Endothelial cell of umbilical vein (primary cell): Measurements from ENCODE around the gene TMEM204. TPM values are rescaled to one million over a fixed set of nuclear protein-coding genes. Genes with fewer than 3 reads are reported as not detected.

Experiments
- BruUV-seq: library from RNA; stranded (reverse); fragments of 400-500 nt; replicated peaks from 2 replicates; lab custom pipeline; 2021; lab: Mats Ljungman, UMichigan
- CTCF ChIA-PET: fragments of 300-600, 350-600 bp; sonication (Branson Sonifier 250); formaldehyde crosslinking; loops from one replicate; lab custom pipeline; 2021; ENCODE audit warnings: antibody characterized with exemption, inconsistent platforms; lab: Charles Lee
- POLR2A ChIA-PET: fragments of 300-600, 350-600 bp; sonication (Branson Sonifier 250); formaldehyde crosslinking; loops from one replicate; lab custom pipeline; 2021; ENCODE audit warnings: antibody characterized with exemption, inconsistent platforms; lab: Charles Lee
- DNase-seq: peaks from one replicate; pipeline ENCODE4 v3.0.0-alpha.2; 2011; ENCODE audit warnings: low read depth, low spot score
- FAIRE-seq: peaks from 2 replicates; lab custom pipeline; 2011; peaks lifted over from hg19 to GRCh38; lab: Jason Lieb, UNC
- H2AFZ ChIP-seq: 2 replicates; pipeline ENCODE4 v1.6.0; 2012; ENCODE audit warnings: low read depth, low read length, control low read depth, inconsistent platforms
- H3K27ac ChIP-seq: 2 replicates; pipeline ENCODE4 v1.5.1; 2011; ENCODE audit warnings: low read depth, mild to moderate bottlenecking, control low read depth, low read length, moderate library complexity; ENCODE audit not compliant: insufficient read depth
- H3K27me3 ChIP-seq, 2 experiments: 2 replicates each; pipeline versions ENCODE4 v1.6.0 to v1.6.1; 2011; ENCODE audit warnings: low read length in 2 of 2, mixed read lengths in 1 of 2; ENCODE audit not compliant: control insufficient read depth in 2 of 2, insufficient read depth in 2 of 2
- H3K36me3 ChIP-seq, 2 experiments: 2 replicates in 1 of 2; 3 replicates in 1 of 2; pipeline ENCODE4 v1.5.1; 2011; ENCODE audit warnings: low read length in 2 of 2, mild to moderate bottlenecking in 1 of 2, moderate library complexity in 1 of 2; ENCODE audit not compliant: control insufficient read depth in 2 of 2, insufficient read depth in 2 of 2; ENCODE audit errors: extremely low read depth in 1 of 2
- H3K4me1 ChIP-seq: 3 replicates; pipeline ENCODE4 v1.5.1; 2011; ENCODE audit warnings: mild to moderate bottlenecking, low read length; ENCODE audit not compliant: control insufficient read depth, insufficient read depth; ENCODE audit errors: extremely low read depth
- H3K4me2 ChIP-seq: 2 replicates; pipeline ENCODE4 v1.6.1; 2011; ENCODE audit warnings: low read length, control low read depth, mixed read lengths; ENCODE audit not compliant: insufficient read depth
- H3K4me3 ChIP-seq, 3 experiments: fragments of 200-600 bp in 1 of 3; sonication (generic), shearing (Covaris generic) in 1 of 3; replicated peaks in 1 of 3; 2 replicates each; pipeline ENCODE4 v1.5.1; 2011 to 2016; ENCODE audit warnings: control low read depth in 3 of 3, low read length in 3 of 3, mild to moderate bottlenecking in 2 of 3, inconsistent platforms in 1 of 3, low read depth in 1 of 3, moderate library complexity in 1 of 3; ENCODE audit not compliant: insufficient read depth in 1 of 3
- H3K79me2 ChIP-seq: 2 replicates; pipeline ENCODE4 v1.6.0; 2012; ENCODE audit warnings: low read length, inconsistent platforms; ENCODE audit not compliant: control insufficient read depth, insufficient read depth
- H3K9ac ChIP-seq: replicated peaks from 2 replicates; pipeline ENCODE3; 2011; ENCODE audit warnings: low read length, control low read depth; ENCODE audit not compliant: insufficient read depth; ENCODE audit errors: extremely low read depth
- H3K9me1 ChIP-seq: replicated peaks from 3 replicates; pipeline ENCODE4 v1.6.0; 2011; ENCODE audit warnings: mild to moderate bottlenecking, low read length; ENCODE audit not compliant: control insufficient read depth, insufficient read depth; ENCODE audit errors: extremely low read depth
- H3K9me3 ChIP-seq: replicated peaks from 2 replicates; pipeline ENCODE4 v1.5.1; 2012; ENCODE audit warnings: low read length, inconsistent platforms; ENCODE audit not compliant: control insufficient read depth, insufficient read depth
- H4K20me1 ChIP-seq: replicated peaks from 2 replicates; pipeline ENCODE3; 2011; ENCODE audit warnings: mild to moderate bottlenecking, low read length; ENCODE audit not compliant: control insufficient read depth, insufficient read depth; ENCODE audit errors: extremely low read depth
- EZH2 ChIP-seq: IDR thresholded peaks from 2 replicates; pipeline ENCODE4 v1.6.1; 2012; ENCODE audit warnings: borderline replicate concordance, low read depth, mild to moderate bottlenecking, moderate library complexity, low read length, inconsistent platforms; ENCODE audit not compliant: severe bottlenecking
- FOS ChIP-seq: IDR thresholded peaks from 2 replicates; pipeline ENCODE4 v1.6.1; 2011; ENCODE audit warnings: mild to moderate bottlenecking, low read length, moderate library complexity, borderline replicate concordance; ENCODE audit not compliant: insufficient read depth
- GATA2 ChIP-seq: IDR thresholded peaks from 2 replicates; pipeline ENCODE4 v1.7.0; 2011; ENCODE audit warnings: low read depth, mild to moderate bottlenecking, moderate library complexity, mixed read lengths, low read length; ENCODE audit not compliant: insufficient read length, insufficient read depth
- JUN ChIP-seq: IDR thresholded peaks from 2 replicates; pipeline ENCODE4 v1.6.1; 2011; ENCODE audit warnings: borderline replicate concordance, low read depth; ENCODE audit not compliant: insufficient read length, insufficient read depth
- MYC ChIP-seq: IDR thresholded peaks from one replicate; pipeline ENCODE4 v1.6.1; 2011; ENCODE audit warnings: mild to moderate bottlenecking, low read depth, low read length
- POLR2A ChIP-seq: IDR thresholded peaks from 2 replicates; pipeline ENCODE4 v1.6.1; 2012; ENCODE audit warnings: low read depth, mild to moderate bottlenecking, control low read depth, low read length
- POLR2AphosphoS5 ChIP-seq: IDR thresholded peaks from 2 replicates; pipeline ENCODE4 v1.6.1; 2012; ENCODE audit warnings: low read depth, mild to moderate bottlenecking, control low read depth, low read length, moderate library complexity; ENCODE audit not compliant: insufficient read depth
- dilution Hi-C: fragments of 300-500 bp; cut with MboI; formaldehyde crosslinking; loops from one replicate; pipeline ENCODE4 v1.15.0; 2019; ENCODE audit warnings: low sequenced_read_pairs; ENCODE audit not compliant: extremely low pct_ligation_motif_present
- intact Hi-C: fragments of 100-400 bp; cut with micrococcal nuclease; formaldehyde crosslinking; loops from one replicate; pipeline ENCODE4 v1.10.0; 2022
- polyA plus RNA-seq, 4 experiments: library from polyadenylated mRNA; depleted of rRNA in 3 of 4; stranded (reverse) in 3 of 4; unstranded in 1 of 4; fragments of >200 nt; gene quantifications; 2 replicates each; pipeline versions ENCODE4 v1.2.1 to v1.2.3, GENCODE V29; 2011 to 2012; ENCODE audit warnings: missing spikeins in 1 of 4
- total RNA-seq: library from RNA; stranded (reverse); gene quantifications from 2 replicates; pipeline ENCODE4 v1.2.3, GENCODE V29; 2021
- TF ChIP-seq, protein P1 (sequence below): IDR thresholded peaks from 2 replicates; pipeline ENCODE4 v1.6.1; 2011; ENCODE audit not compliant: insufficient read depth, insufficient read length
- TF ChIP-seq, protein P2 (sequence below), 2 donors: IDR thresholded peaks; 1 replicate in 1 of 2; 2 replicates in 1 of 2; pipeline ENCODE4 v1.5.1; 2011; ENCODE audit warnings: low read length in 2 of 2, mild to moderate bottlenecking in 2 of 2, moderate library complexity in 2 of 2, control low read depth in 1 of 2, inconsistent platforms in 1 of 2, low read depth in 1 of 2; ENCODE audit not compliant: insufficient read depth in 1 of 2; ENCODE audit errors: extremely low read depth in 1 of 2

TMEM204 gene
- total and polyA plus RNA-seq, 2 donors (not counting 3 experiments of a cell fraction or from before 2014, with no cell fraction given), result 32.5 to 50.7 TPM

DNA sequence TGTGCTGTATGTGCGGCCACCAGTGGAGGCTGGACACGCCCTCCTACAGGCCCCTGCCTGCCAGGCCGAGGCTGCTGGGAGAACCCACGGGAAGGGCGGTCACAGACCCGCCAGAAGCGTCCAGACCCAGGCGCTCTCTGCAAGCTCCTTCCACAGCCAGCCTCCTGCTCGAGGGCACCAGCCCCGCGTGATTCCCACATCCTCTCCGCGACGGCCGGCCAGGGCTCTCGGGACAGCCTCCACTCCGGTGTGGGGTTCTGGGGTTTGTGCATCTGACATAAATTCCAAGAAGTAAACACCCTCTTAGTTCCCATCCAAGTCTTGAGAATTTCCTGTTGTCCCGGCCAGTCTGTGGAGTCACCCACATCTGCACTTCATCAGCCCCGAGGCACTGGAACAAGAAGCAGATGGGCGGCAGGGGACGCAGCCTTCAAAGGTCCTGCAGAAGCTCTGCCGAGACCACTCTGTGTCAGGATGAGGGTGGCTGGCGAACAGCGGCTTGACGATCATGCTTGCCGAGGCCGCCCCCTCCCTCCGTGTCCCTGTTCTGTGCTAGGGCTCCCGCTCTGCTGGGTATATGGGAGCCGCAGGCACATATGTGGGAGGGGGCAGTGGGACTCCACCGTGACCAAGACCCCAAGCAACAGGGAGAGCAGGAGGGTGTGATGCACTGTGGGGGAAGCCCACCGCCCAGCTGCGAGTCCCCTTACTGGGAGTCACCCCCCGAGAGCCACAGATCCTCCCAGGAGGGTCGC, 2.4 kb upstream of the TMEM204 start:
- no TSS peak for BruUV-seq
- Histone ChIP-seq H3K9me3 (no peaks in the 10 kb centered on the region), H3K36me3 (no peaks in the 10 kb centered on the region), H3K4me1 (peaks cover 49% of the 10 kb centered on the region), H3K27me3 (no peaks in the 10 kb centered on the region), H3K79me2 (peaks cover 24% of the 10 kb centered on the region), H3K4me2 (no peak overlapping the region), H3K9me1 (no peaks in the 10 kb centered on the region), H3K9ac (no peak overlapping the region), H4K20me1 (no peaks in the 10 kb centered on the region), H3K27ac (no peak overlapping the region), H2AFZ (no peak overlapping the region), H3K4me3 (no peak overlapping the region)
- FAIRE-seq, result peak; percentile 54
- POLR2A ChIA-PET, result no interaction called here
- TF ChIP-seq FOS (no peak), POLR2A (no peak), JUN (no peak), MYC (no peak), POLR2AphosphoS5 (no peak), GATA2 (no peak), EZH2 (no peak)
- TF ChIP-seq, protein P1, sequence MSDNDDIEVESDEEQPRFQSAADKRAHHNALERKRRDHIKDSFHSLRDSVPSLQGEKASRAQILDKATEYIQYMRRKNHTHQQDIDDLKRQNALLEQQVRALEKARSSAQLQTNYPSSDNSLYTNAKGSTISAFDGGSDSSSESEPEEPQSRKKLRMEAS, result no peak
- TF ChIP-seq, protein P2, sequence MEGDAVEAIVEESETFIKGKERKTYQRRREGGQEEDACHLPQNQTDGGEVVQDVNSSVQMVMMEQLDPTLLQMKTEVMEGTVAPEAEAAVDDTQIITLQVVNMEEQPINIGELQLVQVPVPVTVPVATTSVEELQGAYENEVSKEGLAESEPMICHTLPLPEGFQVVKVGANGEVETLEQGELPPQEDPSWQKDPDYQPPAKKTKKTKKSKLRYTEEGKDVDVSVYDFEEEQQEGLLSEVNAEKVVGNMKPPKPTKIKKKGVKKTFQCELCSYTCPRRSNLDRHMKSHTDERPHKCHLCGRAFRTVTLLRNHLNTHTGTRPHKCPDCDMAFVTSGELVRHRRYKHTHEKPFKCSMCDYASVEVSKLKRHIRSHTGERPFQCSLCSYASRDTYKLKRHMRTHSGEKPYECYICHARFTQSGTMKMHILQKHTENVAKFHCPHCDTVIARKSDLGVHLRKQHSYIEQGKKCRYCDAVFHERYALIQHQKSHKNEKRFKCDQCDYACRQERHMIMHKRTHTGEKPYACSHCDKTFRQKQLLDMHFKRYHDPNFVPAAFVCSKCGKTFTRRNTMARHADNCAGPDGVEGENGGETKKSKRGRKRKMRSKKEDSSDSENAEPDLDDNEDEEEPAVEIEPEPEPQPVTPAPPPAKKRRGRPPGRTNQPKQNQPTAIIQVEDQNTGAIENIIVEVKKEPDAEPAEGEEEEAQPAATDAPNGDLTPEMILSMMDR (IDR thresholded peaks at IDR 0.05; ENCODE audit: extremely low read depth in 1 of 2, insufficient read depth in 1 of 2, low read depth in 1 of 2, low read length in 2 of 2), result no peak
- CTCF ChIA-PET, result no interaction called here
- intact Hi-C loops (no loop called here), dilution Hi-C loops (no loop called here)
- no peak for DNase-seq
